ENCODE data around the gene HSF2. TPM values are rescaled to one million over a fixed set of nuclear protein-coding genes. Genes with fewer than 3 reads are reported as not detected.

Gene HSF2
- total RNA-seq, 1 donor from 2014 or later: 37.1 TPM

GRCh38 chr6:122408702-122409458 is 9.4 kb downstream of the HSF2 start:
- Histone ChIP-seq H3K36me3 (ENCODE audit: control insufficient read depth in 3 of 3, insufficient read depth in 3 of 3, low read length in 3 of 3) (peaks cover 0 to 6% (median 0%) of the 10 kb centered on the region in 3 donors), H3K4me1 (ENCODE audit: control insufficient read depth in 3 of 3, insufficient read depth in 3 of 3, low read length in 3 of 3) (peaks cover 3 to 5% (median 4%) of the 10 kb centered on the region in 3 donors)

GRCh38 chr6:122412001-122412400 is 12.5 kb downstream of the HSF2 start:
- Histone ChIP-seq H3K4me3 (ENCODE audit: low read length in 3 of 3) (no peak overlapping the region), H3K9ac (ENCODE audit: low read depth in 1 of 3, low read length in 3 of 3) (no peak overlapping the region), H3K4me1 (ENCODE audit: control insufficient read depth in 3 of 3, insufficient read depth in 3 of 3, low read length in 3 of 3) (peaks cover 0 to 4% (median 2%) of the 10 kb centered on the region in 3 donors), H3K27me3 (ENCODE audit: control insufficient read depth in 3 of 3, insufficient read depth in 3 of 3, low read length in 3 of 3) (no peaks in the 10 kb centered on the region), H3K27ac (ENCODE audit: low read depth, low read length) (no peak overlapping the region), H3K9me3 (ENCODE audit: control insufficient read depth in 3 of 3, low read length in 3 of 3) (no peaks in the 10 kb centered on the region), H3K36me3 (ENCODE audit: control insufficient read depth in 3 of 3, insufficient read depth in 3 of 3, low read length in 3 of 3) (peaks cover 0 to 6% (median 0%) of the 10 kb centered on the region in 3 donors)

More at GRCh38 chr6:122408702-122409458, 9.4 kb downstream of the HSF2 start:
- Histone ChIP-seq H3K9me3 (ENCODE audit: control insufficient read depth in 3 of 3, low read length in 3 of 3) (no peaks in the 10 kb centered on the region), H3K9ac (ENCODE audit: low read depth in 1 of 3, low read length in 3 of 3) (peak overlapping the region in 1 of 3 donors; percentile 49), H3K27me3 (ENCODE audit: control insufficient read depth in 3 of 3, insufficient read depth in 3 of 3, low read length in 3 of 3) (no peaks in the 10 kb centered on the region), H3K4me3 (ENCODE audit: low read length in 3 of 3) (no peak overlapping the region), H3K27ac (ENCODE audit: low read depth, low read length) (peak overlapping the region; percentile 6)

GRCh38 chr6:122416825-122417224 is 17.4 kb downstream of the HSF2 start:
- Histone ChIP-seq H3K9me3 (ENCODE audit: control insufficient read depth in 3 of 3, low read length in 3 of 3) (no peaks in the 10 kb centered on the region), H3K36me3 (ENCODE audit: control insufficient read depth in 3 of 3, insufficient read depth in 3 of 3, low read length in 3 of 3) (peaks cover 0 to 13% (median 2%) of the 10 kb centered on the region in 3 donors), H3K27ac (ENCODE audit: low read depth, low read length) (peak overlapping the region; percentile 71), H3K4me1 (ENCODE audit: control insufficient read depth in 3 of 3, insufficient read depth in 3 of 3, low read length in 3 of 3) (peaks cover 0 to 6% (median 4%) of the 10 kb centered on the region in 3 donors), H3K27me3 (ENCODE audit: control insufficient read depth in 3 of 3, insufficient read depth in 3 of 3, low read length in 3 of 3) (no peaks in the 10 kb centered on the region), H3K9ac (ENCODE audit: low read depth in 1 of 3, low read length in 3 of 3) (peak overlapping the region; percentile 4 to 47 (median 23)), H3K4me3 (ENCODE audit: low read length in 3 of 3) (no peak overlapping the region)

- Histone ChIP-seq H3K36me3 (ENCODE audit: control insufficient read depth in 3 of 3, insufficient read depth in 3 of 3, low read length in 3 of 3) (peaks cover 4 to 33% (median 26%) of the 10 kb centered on the region in 3 donors), H3K4me3 (ENCODE audit: low read length in 3 of 3) (no peak overlapping the region), H3K9ac (ENCODE audit: low read depth in 1 of 3, low read length in 3 of 3) (no peak overlapping the region), H3K4me1 (ENCODE audit: control insufficient read depth in 3 of 3, insufficient read depth in 3 of 3, low read length in 3 of 3) (peaks cover 0 to 4% (median 3%) of the 10 kb centered on the region in 3 donors), H3K9me3 (ENCODE audit: control insufficient read depth in 3 of 3, low read length in 3 of 3) (no peaks in the 10 kb centered on the region), H3K27ac (ENCODE audit: low read depth, low read length) (no peak overlapping the region), H3K27me3 (ENCODE audit: control insufficient read depth in 3 of 3, insufficient read depth in 3 of 3, low read length in 3 of 3) (no peaks in the 10 kb centered on the region)
Observed at GRCh38 chr6:122422003-122422402, 22.6 kb downstream of the HSF2 start.

- no peaks in the 10 kb centered on the region for H3K4me1 ChIP-seq (ENCODE audit: control insufficient read depth in 3 of 3, insufficient read depth in 3 of 3, low read length in 3 of 3)
- no peak overlapping the region for H3K4me3 ChIP-seq (ENCODE audit: low read length in 3 of 3)
- H3K27ac ChIP-seq (ENCODE audit: low read depth, low read length): no peak overlapping the region
- no peaks in the 10 kb centered on the region for H3K9me3 ChIP-seq (ENCODE audit: control insufficient read depth in 3 of 3, low read length in 3 of 3)
- no peaks in the 10 kb centered on the region for H3K27me3 ChIP-seq (ENCODE audit: control insufficient read depth in 3 of 3, insufficient read depth in 3 of 3, low read length in 3 of 3)
- H3K9ac ChIP-seq (ENCODE audit: low read depth in 1 of 3, low read length in 3 of 3): no peak overlapping the region
- peaks cover 4 to 36% (median 26%) of the 10 kb centered on the region in 3 donors for H3K36me3 ChIP-seq (ENCODE audit: control insufficient read depth in 3 of 3, insufficient read depth in 3 of 3, low read length in 3 of 3)
Observed at GRCh38 chr6:122422614-122423267, 23.3 kb downstream of the HSF2 start.

GRCh38 chr6:122423734-122424133 is 24.3 kb downstream of the HSF2 start:
- Histone ChIP-seq H3K9me3 (ENCODE audit: control insufficient read depth in 3 of 3, low read length in 3 of 3) (no peaks in the 10 kb centered on the region), H3K9ac (ENCODE audit: low read depth in 1 of 3, low read length in 3 of 3) (no peak overlapping the region), H3K4me1 (ENCODE audit: control insufficient read depth in 3 of 3, insufficient read depth in 3 of 3, low read length in 3 of 3) (no peaks in the 10 kb centered on the region), H3K27me3 (ENCODE audit: control insufficient read depth in 3 of 3, insufficient read depth in 3 of 3, low read length in 3 of 3) (no peaks in the 10 kb centered on the region), H3K27ac (ENCODE audit: low read depth, low read length) (no peak overlapping the region), H3K4me3 (ENCODE audit: low read length in 3 of 3) (no peak overlapping the region), H3K36me3 (ENCODE audit: control insufficient read depth in 3 of 3, insufficient read depth in 3 of 3, low read length in 3 of 3) (peaks cover 4 to 38% (median 26%) of the 10 kb centered on the region in 3 donors)

- H3K27me3 ChIP-seq (ENCODE audit: control insufficient read depth in 3 of 3, insufficient read depth in 3 of 3, low read length in 3 of 3): no peaks in the 10 kb centered on the region
- H3K9me3 ChIP-seq (ENCODE audit: control insufficient read depth in 3 of 3, low read length in 3 of 3): no peaks in the 10 kb centered on the region
- H3K36me3 ChIP-seq (ENCODE audit: control insufficient read depth in 3 of 3, insufficient read depth in 3 of 3, low read length in 3 of 3): peaks cover 4 to 45% (median 19%) of the 10 kb centered on the region in 3 donors
- peaks cover 0 to 2% (median 0%) of the 10 kb centered on the region in 3 donors for H3K4me1 ChIP-seq (ENCODE audit: control insufficient read depth in 3 of 3, insufficient read depth in 3 of 3, low read length in 3 of 3)
- no peak overlapping the region for H3K27ac ChIP-seq (ENCODE audit: low read depth, low read length)
- no peak overlapping the region for H3K9ac ChIP-seq (ENCODE audit: low read depth in 1 of 3, low read length in 3 of 3)
- H3K4me3 ChIP-seq (ENCODE audit: low read length in 3 of 3): no peak overlapping the region
Observed at GRCh38 chr6:122426597-122426996, 27.1 kb downstream of the HSF2 start.

- peaks cover 5 to 47% (median 26%) of the 10 kb centered on the region in 3 donors for H3K36me3 ChIP-seq (ENCODE audit: control insufficient read depth in 3 of 3, insufficient read depth in 3 of 3, low read length in 3 of 3)
- H3K4me1 ChIP-seq (ENCODE audit: control insufficient read depth in 3 of 3, insufficient read depth in 3 of 3, low read length in 3 of 3): peaks cover 0 to 2% (median 0%) of the 10 kb centered on the region in 3 donors
- no peaks in the 10 kb centered on the region for H3K27me3 ChIP-seq (ENCODE audit: control insufficient read depth in 3 of 3, insufficient read depth in 3 of 3, low read length in 3 of 3)
- H3K9ac ChIP-seq (ENCODE audit: low read depth in 1 of 3, low read length in 3 of 3): no peak overlapping the region
- H3K4me3 ChIP-seq (ENCODE audit: low read length in 3 of 3): no peak overlapping the region
- no peaks in the 10 kb centered on the region for H3K9me3 ChIP-seq (ENCODE audit: control insufficient read depth in 3 of 3, low read length in 3 of 3)
- no peak overlapping the region for H3K27ac ChIP-seq (ENCODE audit: low read depth, low read length)
Observed at GRCh38 chr6:122428781-122429180, 29.3 kb downstream of the HSF2 start.

- H3K4me1 ChIP-seq (ENCODE audit: control insufficient read depth in 3 of 3, insufficient read depth in 3 of 3, low read length in 3 of 3): peaks cover 0 to 2% (median 0%) of the 10 kb centered on the region in 3 donors
- no peaks in the 10 kb centered on the region for H3K9me3 ChIP-seq (ENCODE audit: control insufficient read depth in 3 of 3, low read length in 3 of 3)
- H3K36me3 ChIP-seq (ENCODE audit: control insufficient read depth in 3 of 3, insufficient read depth in 3 of 3, low read length in 3 of 3): peaks cover 5 to 41% (median 23%) of the 10 kb centered on the region in 3 donors
- no peaks in the 10 kb centered on the region for H3K27me3 ChIP-seq (ENCODE audit: control insufficient read depth in 3 of 3, insufficient read depth in 3 of 3, low read length in 3 of 3)
- no peak overlapping the region for H3K4me3 ChIP-seq (ENCODE audit: low read length in 3 of 3)
- no peak overlapping the region for H3K9ac ChIP-seq (ENCODE audit: low read depth in 1 of 3, low read length in 3 of 3)
- H3K27ac ChIP-seq (ENCODE audit: low read depth, low read length): no peak overlapping the region
Observed at GRCh38 chr6:122429323-122429722, 29.9 kb downstream of the HSF2 start.

- Histone ChIP-seq H3K4me3 (ENCODE audit: low read length in 3 of 3) (no peak overlapping the region), H3K4me1 (ENCODE audit: control insufficient read depth in 3 of 3, insufficient read depth in 3 of 3, low read length in 3 of 3) (peaks cover 0 to 2% (median 0%) of the 10 kb centered on the region in 3 donors), H3K36me3 (ENCODE audit: control insufficient read depth in 3 of 3, insufficient read depth in 3 of 3, low read length in 3 of 3) (peaks cover 9 to 36% (median 20%) of the 10 kb centered on the region in 3 donors), H3K27me3 (ENCODE audit: control insufficient read depth in 3 of 3, insufficient read depth in 3 of 3, low read length in 3 of 3) (no peaks in the 10 kb centered on the region), H3K9me3 (ENCODE audit: control insufficient read depth in 3 of 3, low read length in 3 of 3) (no peaks in the 10 kb centered on the region), H3K9ac (ENCODE audit: low read depth in 1 of 3, low read length in 3 of 3) (no peak overlapping the region), H3K27ac (ENCODE audit: low read depth, low read length) (no peak overlapping the region)
Observed at GRCh38 chr6:122431780-122432179, 32.3 kb downstream of the HSF2 start.
